NCI-H2107 (cell line): ENCODE data around the gene MX2.

ENCODE experiments used
- DNase-seq: peaks from one replicate; lab custom pipeline; 2025; lab: John Stamatoyannopoulos, UW

Gene MX2

DNA sequence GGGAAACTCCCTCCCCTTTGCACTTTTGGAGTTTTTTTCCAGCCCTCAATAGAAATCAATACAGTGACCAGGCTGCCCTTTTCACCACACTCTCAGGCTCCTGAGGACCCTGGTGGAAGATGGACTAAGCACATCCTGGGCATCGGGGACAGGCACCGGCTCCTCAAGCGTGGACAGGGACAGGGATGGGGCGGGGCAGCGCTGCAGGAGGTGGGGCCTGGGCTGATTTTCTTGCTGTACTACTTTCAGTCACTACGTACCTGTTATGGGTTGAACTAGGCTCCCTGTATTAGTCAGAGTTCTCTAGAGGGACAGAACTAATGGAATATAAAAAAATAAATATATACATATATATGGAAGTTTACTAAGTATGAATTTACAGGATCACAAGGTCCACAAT lies 2.5 kb downstream of the MX2 start:
- DNase-seq: no peak

GRCh38 chr21:41365377-41366107 lies 3.7 kb downstream of the MX2 start:
- DNase-seq: no peak

DNA sequence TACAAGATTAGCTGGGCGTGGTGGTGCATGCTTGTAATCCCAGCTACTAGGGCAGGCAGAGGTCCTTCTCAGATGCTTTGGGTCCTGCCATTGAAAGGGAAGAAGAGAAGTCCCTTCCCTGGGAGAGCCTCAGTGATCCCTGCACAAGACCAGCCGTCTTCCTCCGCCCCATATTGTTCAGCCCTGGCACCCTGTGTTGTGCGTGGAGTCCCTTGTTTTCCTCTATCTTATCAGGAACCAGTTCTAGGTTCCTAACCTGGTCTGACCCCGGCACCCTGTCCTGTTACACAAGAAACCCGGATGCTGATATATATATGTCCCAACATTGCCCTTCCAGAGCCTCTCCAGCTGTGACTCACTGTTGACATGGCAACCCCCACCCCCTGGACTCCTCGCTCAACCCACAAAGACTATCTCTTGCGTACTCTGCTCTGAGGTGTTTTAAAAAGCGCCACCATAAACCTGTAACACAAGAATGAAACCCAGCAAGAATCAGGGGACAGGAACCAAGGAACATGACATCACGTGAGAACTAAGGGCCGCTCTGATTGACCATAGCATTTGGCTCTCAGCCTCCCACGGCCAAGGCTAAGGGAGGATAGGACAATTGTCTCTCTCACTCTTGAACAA lies 4.8 kb downstream of the MX2 start:
- no peak for DNase-seq

- DNase-seq: no peak
Observed at GRCh38 chr21:41367301-41367944, 5.6 kb downstream of the MX2 start.

DNA sequence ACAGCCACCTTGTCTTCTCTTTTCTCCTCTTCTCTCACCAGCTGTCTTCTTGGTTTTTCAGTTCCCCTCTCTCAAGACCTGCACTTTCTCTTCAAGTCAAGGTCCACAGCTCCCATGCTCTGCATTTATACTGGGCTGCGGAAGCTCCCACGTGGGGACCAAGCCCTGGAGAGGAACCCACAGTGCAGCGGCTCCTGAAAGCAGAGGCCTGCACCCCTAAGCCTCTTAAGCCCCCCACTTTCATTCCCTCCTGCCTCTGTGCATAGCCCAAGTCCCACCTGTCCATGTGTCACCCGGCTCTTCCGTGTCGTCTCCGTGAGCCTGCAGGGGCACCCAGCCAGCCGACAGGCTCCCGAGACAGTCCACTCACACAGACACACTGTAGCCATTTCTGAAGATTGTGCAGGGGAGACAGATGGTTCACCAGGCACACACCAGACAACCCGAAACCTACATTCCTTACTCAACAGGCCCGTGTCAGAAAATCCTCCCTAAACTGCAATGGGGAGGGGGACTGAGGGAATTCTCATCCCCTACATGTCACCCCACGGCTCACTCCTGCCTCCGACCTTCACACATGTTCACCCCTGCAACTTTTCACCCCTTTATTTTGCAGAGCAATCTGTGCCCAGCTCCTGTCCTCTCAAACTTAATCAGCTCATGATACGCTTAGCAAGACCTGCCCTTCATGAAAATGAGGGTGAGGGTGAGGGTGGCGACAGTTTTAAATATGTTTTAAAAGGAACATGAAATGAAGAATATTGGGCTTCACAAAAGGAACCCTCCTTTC lies 6.3 kb downstream of the MX2 start:
- DNase-seq: no peak

DNA sequence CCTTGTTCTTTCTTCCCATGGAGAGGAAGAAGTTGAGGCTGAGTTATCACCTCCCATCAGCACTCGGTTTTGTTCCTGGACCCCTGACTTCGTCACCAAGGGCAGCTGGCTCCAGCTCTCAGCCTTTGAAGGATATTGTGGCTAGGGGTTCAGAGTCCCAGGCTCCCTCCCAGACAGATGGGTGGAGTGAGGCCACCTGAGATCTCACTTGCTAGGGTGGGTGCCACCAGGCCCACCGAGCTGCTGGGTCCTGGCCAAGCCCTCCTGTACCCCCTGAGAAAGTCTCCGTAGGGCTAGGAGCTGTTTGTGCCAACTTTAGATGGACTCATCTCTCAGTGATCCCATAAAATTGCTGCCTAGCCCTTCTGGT lies 6.9 kb downstream of the MX2 start:
- no peak for DNase-seq

GRCh38 chr21:41369105-41369919 lies 7.5 kb downstream of the MX2 start:
- DNase-seq: no peak

DNA sequence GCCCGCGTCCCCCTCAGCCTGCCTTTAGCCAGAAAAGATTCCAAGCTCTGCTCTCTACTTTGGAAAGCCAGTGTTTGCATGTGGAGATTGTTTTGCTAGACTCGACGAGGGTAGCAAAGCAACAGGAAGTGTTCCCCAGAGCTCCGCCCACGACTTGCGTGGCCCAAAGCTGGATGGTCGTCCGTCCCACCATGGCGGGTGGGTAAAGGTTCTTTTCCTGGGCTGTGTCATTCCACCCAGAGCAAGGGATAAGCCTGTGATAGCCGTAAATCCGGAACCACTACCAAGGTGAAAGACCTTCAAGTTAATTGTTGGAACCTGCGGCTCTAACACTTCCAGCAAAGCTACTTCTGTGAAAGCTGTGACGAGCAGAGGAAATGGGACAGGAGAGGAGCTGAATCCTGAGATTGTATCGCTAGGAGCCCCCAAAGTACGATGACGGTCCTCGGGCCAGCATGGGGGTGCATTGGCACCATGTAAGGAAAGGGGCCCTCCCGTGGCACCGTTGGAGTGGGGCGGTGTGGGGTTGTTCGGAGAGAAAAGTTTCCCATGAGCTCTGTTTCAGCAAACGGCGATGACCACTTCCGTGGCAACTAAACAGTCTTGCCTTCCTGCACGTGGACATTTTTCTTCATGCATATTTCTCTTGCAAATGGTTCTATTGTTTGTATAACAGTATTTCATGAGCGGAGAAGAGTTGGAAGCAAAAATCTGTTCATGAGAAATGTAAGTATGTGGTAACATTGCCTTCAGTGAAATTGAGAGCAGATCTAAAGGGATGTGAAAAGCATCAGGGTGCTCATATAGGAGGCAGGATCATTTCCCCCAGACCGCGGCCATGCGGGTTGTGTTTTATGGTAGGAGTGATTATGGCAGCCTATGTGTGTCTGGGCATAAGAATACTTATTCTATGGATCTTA lies 8.4 kb downstream of the MX2 start:
- no peak for DNase-seq

DNA sequence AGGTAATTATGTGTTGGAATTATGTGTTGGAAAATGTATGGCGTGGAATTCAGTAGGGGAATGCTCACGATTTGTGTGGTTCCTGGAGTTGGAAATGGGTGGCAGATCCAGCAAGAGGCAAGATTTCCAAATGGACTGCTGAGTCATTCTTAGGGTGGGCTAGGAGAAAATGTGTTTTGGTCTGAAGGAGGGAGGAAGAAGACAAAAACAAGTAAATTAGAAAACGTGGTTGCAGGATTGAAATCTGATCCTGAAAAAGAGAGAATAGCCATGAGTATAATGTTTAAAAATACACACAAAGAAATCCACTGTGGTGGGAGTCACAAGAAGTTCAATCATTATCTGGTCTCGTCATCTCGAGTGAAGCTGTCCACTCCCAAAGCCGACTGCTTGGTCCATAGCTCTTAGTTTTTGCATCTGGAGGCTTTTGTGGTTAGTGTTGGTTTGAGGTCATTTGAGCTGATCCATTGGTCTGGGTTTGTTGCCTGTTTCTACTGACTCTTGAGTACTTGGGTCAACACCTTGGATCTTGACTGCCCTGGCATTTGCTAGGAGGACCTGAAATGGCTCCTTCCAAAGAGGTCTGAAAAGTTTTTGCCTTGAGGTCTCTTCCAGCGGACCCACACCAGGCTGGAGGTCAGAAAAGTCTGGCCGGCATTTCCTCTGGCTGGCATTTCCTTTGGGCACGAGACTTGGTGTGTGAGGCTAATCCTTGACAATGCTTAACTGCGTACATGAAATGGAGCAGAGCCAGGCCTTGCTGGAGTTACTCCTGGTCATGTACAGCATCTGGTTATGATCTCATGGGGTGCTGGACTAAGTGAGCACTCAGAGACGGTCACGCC lies 9.2 kb downstream of the MX2 start:
- DNase-seq: no peak

DNA sequence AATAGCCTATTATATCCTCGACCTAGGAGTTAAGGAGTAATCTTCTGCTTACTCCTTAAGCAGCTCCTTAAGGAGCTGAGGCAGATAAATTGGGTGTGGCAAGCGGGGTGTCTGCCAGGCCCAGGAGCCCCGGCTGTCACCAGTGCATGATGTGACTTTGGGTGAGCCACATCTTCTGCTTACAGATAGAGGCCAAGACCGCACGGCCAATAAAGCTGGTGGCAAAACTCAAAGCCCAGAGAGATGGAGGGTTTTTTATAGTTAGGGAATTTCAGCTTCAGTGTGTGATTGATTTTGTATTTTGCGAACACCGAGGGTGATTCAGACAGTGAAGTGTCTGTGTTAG lies 9.8 kb downstream of the MX2 start:
- DNase-seq: no peak

- no peak for DNase-seq
Observed at GRCh38 chr21:41373253-41373652, 11.4 kb downstream of the MX2 start.

GRCh38 chr21:41373763-41374162 lies 11.9 kb downstream of the MX2 start:
- DNase-seq: no peak

DNA sequence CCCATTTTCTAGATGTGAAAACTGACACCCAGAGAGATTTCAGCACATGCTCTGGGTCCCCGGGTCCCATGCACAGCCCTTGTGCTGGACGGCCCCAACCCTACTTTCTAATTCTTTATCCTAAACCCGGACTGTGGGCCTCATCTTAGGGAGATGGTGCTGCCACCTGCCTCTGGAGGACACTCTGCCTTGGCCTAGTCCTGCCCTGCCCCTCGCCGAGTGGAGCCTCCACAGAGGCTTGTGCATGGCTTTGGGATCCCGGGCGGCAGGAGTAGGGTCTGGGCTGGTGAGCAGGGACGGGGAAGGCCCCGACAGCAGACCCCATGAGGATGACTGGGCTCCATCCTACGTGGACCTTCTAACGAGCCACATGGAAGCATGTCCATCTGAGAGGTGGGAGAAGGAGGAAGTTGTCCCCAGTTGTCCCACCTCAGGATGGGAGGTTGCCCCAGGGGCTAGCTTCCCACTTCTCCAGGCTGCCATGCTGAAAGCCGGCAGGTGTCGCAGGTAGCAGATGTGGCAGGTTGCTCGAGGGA lies 12.4 kb downstream of the MX2 start:
- DNase-seq: no peak

DNA sequence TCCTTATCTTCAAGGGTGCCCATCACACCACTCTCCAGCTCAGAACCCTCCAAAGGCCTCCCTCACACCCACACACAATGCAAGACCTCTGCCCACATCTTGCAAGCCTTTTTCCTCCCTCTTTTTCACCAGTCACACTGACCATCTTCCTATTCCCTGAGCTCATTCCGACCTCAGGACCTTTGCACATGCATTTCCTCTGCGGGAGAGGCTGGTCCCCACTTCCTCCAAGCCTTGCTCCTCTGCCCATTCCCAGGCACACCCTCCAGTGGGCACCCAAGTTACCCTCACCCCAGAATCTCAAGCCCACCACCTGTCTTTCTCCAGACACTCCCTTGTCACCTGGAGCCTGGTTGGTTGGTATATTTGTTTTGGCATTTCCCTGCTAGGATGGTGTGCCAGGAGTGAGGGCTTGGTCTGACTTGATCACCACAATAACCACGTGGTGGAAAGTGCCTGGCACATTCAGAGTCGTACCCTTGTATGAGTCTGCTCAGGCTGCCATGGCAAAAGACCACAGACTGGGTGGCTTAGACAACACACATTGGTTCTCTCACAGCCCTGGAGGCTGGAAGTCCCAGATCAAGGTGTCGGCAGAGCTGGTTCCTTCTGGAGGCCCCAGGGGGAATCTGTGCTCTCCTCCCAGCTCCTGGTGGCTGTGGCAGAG lies 13.2 kb downstream of the MX2 start:
- no peak for DNase-seq

GRCh38 chr21:41375875-41376274 lies 14.0 kb downstream of the MX2 start:
- DNase-seq: no peak

GRCh38 chr21:41377715-41378114 lies 15.9 kb downstream of the MX2 start:
- DNase-seq: no peak

DNA sequence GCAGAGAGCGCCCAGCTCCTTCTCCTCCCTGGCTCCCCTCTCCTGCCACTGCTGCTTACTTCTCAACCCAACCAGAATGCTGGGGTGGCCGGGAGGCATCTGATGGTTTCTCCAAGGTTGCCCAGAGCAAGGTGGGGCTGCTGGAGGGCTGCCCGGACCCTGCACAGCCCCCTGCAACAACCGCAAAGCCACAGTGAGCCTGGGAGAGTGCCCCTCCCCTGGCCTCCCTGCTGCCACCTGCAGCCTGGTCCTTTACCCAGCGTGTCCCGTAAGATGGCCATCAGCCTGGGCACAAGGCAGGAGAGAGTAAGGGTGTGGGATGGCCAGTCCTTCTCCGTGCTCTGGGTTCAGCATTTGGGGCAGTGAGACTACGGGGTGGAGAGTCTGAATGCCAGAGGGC lies 17.0 kb downstream of the MX2 start:
- no peak for DNase-seq

DNA sequence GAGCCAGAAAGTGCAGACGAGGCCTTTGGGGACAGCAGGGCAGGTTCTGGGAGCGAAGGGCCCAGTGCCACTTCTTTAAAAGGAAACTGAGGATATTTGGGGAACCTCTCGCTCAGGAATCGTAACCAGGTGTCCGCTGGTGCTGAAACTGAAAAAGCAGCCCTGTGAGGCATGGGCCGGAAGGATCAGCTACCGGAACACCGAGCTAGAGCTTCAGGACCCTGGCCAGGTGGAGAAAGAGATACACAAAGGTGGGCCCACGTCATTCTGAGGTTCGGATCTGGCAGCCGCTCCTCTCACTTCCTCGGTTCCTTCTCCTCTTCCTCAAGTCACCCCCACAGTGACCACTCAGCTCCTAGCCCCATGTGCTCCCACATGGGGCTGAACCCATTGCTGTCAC lies 18.1 kb downstream of the MX2 start:
- no peak for DNase-seq

DNA sequence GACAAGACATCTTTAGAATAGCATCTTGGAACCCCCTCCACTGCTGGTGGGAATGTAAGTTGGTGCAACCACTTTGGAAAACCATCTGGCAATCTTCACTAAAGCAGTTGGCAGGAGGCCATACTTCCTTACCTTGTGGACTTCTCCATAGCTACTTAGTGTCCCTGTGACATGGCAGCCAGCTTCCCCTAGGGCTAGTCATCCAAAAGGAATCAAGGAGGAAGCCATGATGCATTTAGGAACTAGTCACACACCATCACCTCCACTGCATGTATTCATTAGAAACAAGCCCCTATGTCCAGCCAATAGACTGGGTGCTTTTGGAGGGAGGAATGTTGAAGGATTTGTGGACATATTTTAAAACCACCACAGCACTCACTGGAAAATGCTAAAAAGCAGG lies 19.9 kb downstream of the MX2 start:
- no peak for DNase-seq
